H1 (cell line): ENCODE results near the gene RGS3. TPM values are rescaled to one million over a fixed set of nuclear protein-coding genes. Genes with fewer than 3 reads are reported as not detected.

Experiments
- CTCF ChIA-PET: fragments of 300-600 bp; sonication (Branson Sonifier 250); formaldehyde crosslinking; loops from one replicate; lab custom pipeline; 2021; ENCODE audit not compliant: partially characterized antibody; lab: Charles Lee
- POLR2A ChIA-PET: fragments of 300-600 bp; sonication (Branson Sonifier 250); formaldehyde crosslinking; loops from one replicate; lab custom pipeline; 2021; ENCODE audit warnings: inconsistent platforms; ENCODE audit not compliant: partially characterized antibody; lab: Charles Lee
- DNase-seq, 2 experiments: peaks; one replicate each; pipeline versions ENCODE4 v3.0.0 to v3.0.0-alpha.2; 2010 to 2022; ENCODE audit warnings: low spot score in 2 of 2, low read depth in 1 of 2, mixed read lengths in 1 of 2
- FAIRE-seq: peaks from 2 replicates; lab custom pipeline; 2011; peaks lifted over from hg19 to GRCh38; lab: Jason Lieb, UNC
- H2AFZ ChIP-seq: 2 replicates; pipeline ENCODE4 v1.8.1; 2012; ENCODE audit warnings: low read length, inconsistent platforms
- H2AK5ac ChIP-seq: 2 replicates; pipeline ENCODE4 v1.6.1; 2013; ENCODE audit warnings: low read depth, low read length
- H2BK120ac ChIP-seq: replicated peaks from 2 replicates; pipeline ENCODE3; 2013; ENCODE audit warnings: low read depth, low read length, inconsistent platforms
- H2BK12ac ChIP-seq: 2 replicates; pipeline ENCODE4 v1.6.1; 2013; ENCODE audit warnings: low read depth, low read length
- H2BK15ac ChIP-seq: 2 replicates; pipeline ENCODE4 v1.6.1; 2013; ENCODE audit warnings: low read length
- H2BK20ac ChIP-seq: 2 replicates; pipeline ENCODE4 v1.6.1; 2013; ENCODE audit warnings: low read length
- H2BK5ac ChIP-seq: 2 replicates; pipeline ENCODE4 v1.6.1; 2013; ENCODE audit warnings: low read depth, low read length
- H3K14ac ChIP-seq: 2 replicates; pipeline ENCODE4 v1.6.1; 2013; ENCODE audit warnings: inconsistent platforms; ENCODE audit not compliant: insufficient read length
- H3K18ac ChIP-seq: 2 replicates; pipeline ENCODE4 v1.6.1; 2013; ENCODE audit warnings: low read length; ENCODE audit errors: extremely low read depth
- H3K23ac ChIP-seq: 2 replicates; pipeline ENCODE4 v1.6.1; 2013; ENCODE audit warnings: inconsistent platforms; ENCODE audit not compliant: insufficient read length
- H3K23me2 ChIP-seq: 2 replicates; pipeline ENCODE4 v1.6.1; 2013; ENCODE audit warnings: low read depth, low read length
- H3K27ac ChIP-seq: 2 replicates; pipeline ENCODE4 v1.6.1; 2011; ENCODE audit warnings: low read depth, low read length, inconsistent platforms
- H3K27me3 ChIP-seq, 4 experiments: replicated peaks in 1 of 4; 1 replicate in 1 of 4; 2 replicates in 3 of 4; pipeline versions ENCODE4 v1.6.1 to v1.8.1; 2011 to 2013; ENCODE audit warnings: low read length in 3 of 4, mild to moderate bottlenecking in 3 of 4, inconsistent platforms in 2 of 4, mixed read lengths in 2 of 4, moderate library complexity in 1 of 4; ENCODE audit not compliant: control insufficient read depth in 3 of 4, insufficient read depth in 3 of 4; ENCODE audit errors: extremely low read depth in 1 of 4
- H3K36me3 ChIP-seq, 4 experiments: 2 replicates each; pipeline versions ENCODE4 v1.6.1 to v1.8.1; 2011 to 2013; ENCODE audit warnings: mild to moderate bottlenecking in 4 of 4, low read length in 3 of 4, moderate library complexity in 2 of 4, control low read depth in 1 of 4, inconsistent platforms in 1 of 4; ENCODE audit not compliant: insufficient read depth in 4 of 4, control insufficient read depth in 2 of 4
- H3K4ac ChIP-seq: replicated peaks from 2 replicates; pipeline ENCODE3; 2013; ENCODE audit warnings: low read length, low read depth, mixed read lengths, inconsistent platforms; ENCODE audit not compliant: insufficient read length
- H3K4me1 ChIP-seq, 4 experiments: replicated peaks in 1 of 4; 1 replicate in 1 of 4; 2 replicates in 3 of 4; pipeline versions ENCODE4 v1.6.1 to v1.8.1; 2011 to 2013; ENCODE audit warnings: low read length in 3 of 4, inconsistent platforms in 2 of 4, mixed read lengths in 1 of 4; ENCODE audit not compliant: insufficient read depth in 4 of 4, control insufficient read depth in 3 of 4
- H3K4me2 ChIP-seq, 2 experiments: 2 replicates each; pipeline versions ENCODE4 v1.6.1 to v1.8.1; 2011 to 2013; ENCODE audit warnings: low read depth in 2 of 2, low read length in 2 of 2, control low read depth in 1 of 2, inconsistent platforms in 1 of 2, mild to moderate bottlenecking in 1 of 2; ENCODE audit not compliant: insufficient read depth in 1 of 2
- H3K4me3 ChIP-seq, 4 experiments: fragments of 200-600, 300-600 bp in 1 of 4; sonication (generic), shearing (Covaris generic), sonication (Bioruptor Twin) in 1 of 4; 2 replicates each; pipeline versions ENCODE4 v1.5.1 to v1.8.1; 2011 to 2016; ENCODE audit warnings: low read length in 4 of 4, low read depth in 3 of 4, control low read depth in 2 of 4, inconsistent platforms in 2 of 4, mild to moderate bottlenecking in 2 of 4, mixed read lengths in 1 of 4, moderate library complexity in 1 of 4; ENCODE audit not compliant: insufficient read depth in 2 of 4; ENCODE audit errors: extremely low read depth in 1 of 4
- H3K56ac ChIP-seq: replicated peaks from 2 replicates; pipeline ENCODE3; 2013; ENCODE audit warnings: low read depth, mild to moderate bottlenecking, mixed read lengths, low read length, inconsistent platforms; ENCODE audit not compliant: insufficient read length
- H3K79me1 ChIP-seq: 2 replicates; pipeline ENCODE4 v1.6.1; 2013; ENCODE audit warnings: low read depth, low read length, control low read depth
- H3K79me2 ChIP-seq, 2 experiments: 2 replicates each; pipeline versions ENCODE4 v1.6.1 to v1.8.1; 2012 to 2013; ENCODE audit warnings: low read length in 2 of 2, mild to moderate bottlenecking in 2 of 2, inconsistent platforms in 1 of 2; ENCODE audit not compliant: insufficient read depth in 2 of 2, control insufficient read depth in 1 of 2
- H3K9ac ChIP-seq, 4 experiments: replicated peaks in 1 of 4; 1 replicate in 1 of 4; 2 replicates in 3 of 4; pipeline versions ENCODE4 v1.6.1 to v1.8.1; 2011 to 2013; ENCODE audit warnings: low read depth in 3 of 4, low read length in 3 of 4, control low read depth in 2 of 4, mild to moderate bottlenecking in 2 of 4, moderate library complexity in 2 of 4, inconsistent platforms in 1 of 4; ENCODE audit errors: extremely low read depth in 1 of 4
- H3K9me3 ChIP-seq, 2 experiments: 2 replicates each; pipeline versions ENCODE4 v1.6.1 to v1.8.1; 2012 to 2013; ENCODE audit warnings: mild to moderate bottlenecking in 2 of 2, moderate library complexity in 2 of 2, control low read depth in 1 of 2, inconsistent platforms in 1 of 2, low read depth in 1 of 2, low read length in 1 of 2, mixed read lengths in 1 of 2; ENCODE audit not compliant: insufficient read depth in 2 of 2
- H4K20me1 ChIP-seq, 2 experiments: replicated peaks in 1 of 2; 2 replicates each; pipeline versions ENCODE3 to v1.8.1; 2011 to 2013; ENCODE audit warnings: inconsistent platforms in 2 of 2, low read length in 2 of 2, mild to moderate bottlenecking in 1 of 2; ENCODE audit not compliant: insufficient read depth in 2 of 2, control insufficient read depth in 1 of 2
- H4K5ac ChIP-seq: 2 replicates; pipeline ENCODE4 v1.6.1; 2013; ENCODE audit warnings: low read length, low read depth, mixed read lengths, inconsistent platforms; ENCODE audit not compliant: insufficient read length
- H4K8ac ChIP-seq: 2 replicates; pipeline ENCODE4 v1.8.0; 2013; ENCODE audit warnings: mild to moderate bottlenecking, moderate library complexity, low read length, inconsistent platforms; ENCODE audit not compliant: insufficient read depth; ENCODE audit errors: extremely low read depth
- H4K91ac ChIP-seq: replicated peaks from 2 replicates; pipeline ENCODE3; 2013; ENCODE audit warnings: low read length, mixed read lengths, inconsistent platforms; ENCODE audit not compliant: insufficient read length
- ASH2L ChIP-seq: fragments of 200-600, 300-600 bp; sonication (generic); IDR thresholded peaks from one replicate; pipeline ENCODE4 v1.7.1; 2017; ENCODE audit warnings: low read length
- BRCA1 ChIP-seq: IDR thresholded peaks from 2 replicates; pipeline ENCODE4 v1.6.1; 2012; ENCODE audit warnings: low read depth, low read length, improper control_type of control experiment
- CBX8 ChIP-seq: fragments of 300-800, 300-1000 bp; sonication (generic); IDR thresholded peaks from 2 replicates; pipeline ENCODE4 v1.7.1; 2016; ENCODE audit warnings: low read depth, low read length, borderline replicate concordance
- CHD1 ChIP-seq: IDR thresholded peaks from 2 replicates; pipeline ENCODE4 v1.6.1; 2012; ENCODE audit warnings: low read depth, low read length, improper control_type of control experiment
- HDAC6 ChIP-seq: IDR thresholded peaks from one replicate; pipeline ENCODE4 v1.7.1; 2012; ENCODE audit warnings: low read depth, mild to moderate bottlenecking, inconsistent platforms, low read length, moderate library complexity
- JUN ChIP-seq: IDR thresholded peaks from 2 replicates; pipeline ENCODE4 v1.6.1; 2011; ENCODE audit warnings: low read depth, mild to moderate bottlenecking, improper control_type of control experiment, low read length
- POLR2AphosphoS5 ChIP-seq: IDR thresholded peaks from 2 replicates; pipeline ENCODE4 v1.6.1; 2011; ENCODE audit warnings: low read depth, low read length
- RFX5 ChIP-seq: IDR thresholded peaks from 2 replicates; pipeline ENCODE4 v1.6.1; 2011; ENCODE audit warnings: low read depth, low read length, improper control_type of control experiment, borderline replicate concordance
- SIRT6 ChIP-seq: IDR thresholded peaks from one replicate; pipeline ENCODE4 v1.7.1; 2012; ENCODE audit warnings: low read length, inconsistent platforms
- SIX5 ChIP-seq: IDR thresholded peaks from 2 replicates; pipeline ENCODE4 v1.6.1; 2011; ENCODE audit warnings: mild to moderate bottlenecking, low read depth, low read length
- SRF ChIP-seq: IDR thresholded peaks from 2 replicates; pipeline ENCODE4 v1.6.1; 2011; ENCODE audit warnings: mild to moderate bottlenecking, low read depth, low read length, moderate library complexity
- TBP ChIP-seq: IDR thresholded peaks from 2 replicates; pipeline ENCODE4 v1.6.1; 2011; ENCODE audit warnings: low read depth, low read length, improper control_type of control experiment
- TEAD4 ChIP-seq: IDR thresholded peaks from 2 replicates; pipeline ENCODE4 v1.6.1; 2012; ENCODE audit warnings: low read depth, low read length, inconsistent platforms, mixed read lengths
- WGBS, 2 experiments: shearing (Covaris generic) in 1 of 2; methylation state at CpG; one replicate each; pipeline versions ENCODE4 v1.1.6 to v1.1.7; 2013 to 2015; ENCODE audit warnings: low lambda C conversion rate in 2 of 2, mixed read lengths in 2 of 2, inconsistent platforms in 1 of 2, low coverage in 1 of 2, missing lambda C conversion rate in 1 of 2; ENCODE audit not compliant: insufficient replicate concordance in 2 of 2, insufficient coverage in 1 of 2, insufficient read length in 1 of 2; ENCODE audit errors: extremely low coverage in 1 of 2, missing lambda C conversion rate in 1 of 2; 5-methylcytosine and 5-hydroxymethylcytosine counted together
- polyA plus RNA-seq, 7 experiments: library from polyadenylated mRNA; depleted of rRNA in 3 of 7; stranded (reverse) in 5 of 7; unstranded in 2 of 7; fragments of >200 nt in 5 of 7; fragments of 200-250 nt in 2 of 7; gene quantifications; 1 replicate in 5 of 7; 2 replicates in 1 of 7; 4 replicates in 1 of 7; pipeline versions ENCODE4 v1.2.1 to v1.2.3, GENCODE V29; 2011 to 2013; ENCODE audit warnings: missing spikeins in 2 of 7, mixed read lengths in 2 of 7
- total RNA-seq: library from RNA; stranded (reverse); fragmentation: NEBNext Ultra II Directional; extraction: Animal tissue kit (Norgen Biotek cat#: 25700); gene quantifications from 2 replicates; pipeline ENCODE4 v1.2.1, GENCODE V29; 2021
- TF ChIP-seq, protein P1 (sequence below): IDR thresholded peaks from 2 replicates; pipeline ENCODE4 v1.6.1; 2011; ENCODE audit warnings: low read length, improper control_type of control experiment

RGS3 gene
- total and polyA plus RNA-seq, 2 of the 8 experiments (the other 6 are each of a cell fraction or from before 2014, with no cell fraction given): 12.6 to 18.2 TPM

DNA sequence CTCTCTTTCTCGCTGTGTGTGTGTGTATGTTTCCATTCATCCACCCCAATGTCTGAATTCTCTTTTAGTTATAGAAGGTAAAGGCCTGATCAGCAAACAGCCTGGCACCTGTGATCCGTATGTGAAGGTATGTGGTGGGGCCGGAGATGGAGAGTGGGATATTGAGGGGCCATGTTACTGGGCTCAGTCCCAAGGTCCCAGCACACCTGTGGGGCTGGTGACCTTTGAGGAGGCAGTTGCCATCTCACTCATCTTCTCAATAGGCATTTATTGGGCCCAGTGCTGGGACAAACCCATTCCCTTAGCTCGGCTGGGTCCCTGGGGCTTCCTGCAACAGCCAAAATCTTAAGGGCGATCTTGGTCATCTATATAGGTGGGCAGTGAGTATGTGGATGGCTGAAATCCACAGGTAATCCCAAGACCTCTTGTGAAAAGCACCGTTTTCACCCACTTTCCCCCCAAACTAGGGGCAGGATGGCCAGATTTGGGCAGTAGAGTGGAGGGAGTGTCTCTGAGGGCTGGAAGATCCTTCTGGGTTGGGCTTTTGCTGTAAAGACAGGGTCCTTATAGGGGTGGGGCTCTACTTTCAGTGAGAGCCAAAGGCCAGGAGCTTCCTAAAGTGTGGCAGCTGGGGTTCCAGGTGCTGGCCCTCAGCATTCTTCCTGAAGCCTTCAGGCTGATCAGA is 19.6 kb downstream of the RGS3 start:
- H4K20me1 ChIP-seq: no peaks in the 10 kb centered on the region
- peaks cover 0 to 5% (median 2%) of the 10 kb centered on the region in 4 experiments; a peak in 3 of 7 replicates for H3K4me1 ChIP-seq
- no peak overlapping the region for H4K91ac ChIP-seq
- H3K79me1 ChIP-seq: no peaks in the 10 kb centered on the region
- no peak overlapping the region for H3K18ac ChIP-seq
- H2BK12ac ChIP-seq: no peak overlapping the region
- 86% methylated on average over 6 of the region's 6 CpGs; no CpG with 5 or more reads in 1 of the 2 experiments for WGBS, 2 experiments
- no peaks in the 10 kb centered on the region for H3K36me3 ChIP-seq
- POLR2A ChIA-PET: no interaction called here
- no peak overlapping the region for H3K4me3 ChIP-seq
- CTCF ChIA-PET: interaction anchor here (0.8 to 0.9 kb wide), 3 partner anchors 24 to 172 kb away, joined by 3 read pairs; no protein-coding TSS in a partner anchor
- H3K9me3 ChIP-seq: no peaks in the 10 kb centered on the region
- no peak overlapping the region for H2BK120ac ChIP-seq
- no peak overlapping the region for H2BK15ac ChIP-seq
- no peak overlapping the region for H4K5ac ChIP-seq
- H3K27ac ChIP-seq: no peak overlapping the region
- no peaks in the 10 kb centered on the region for H3K79me2 ChIP-seq
- no peak overlapping the region for H2AK5ac ChIP-seq
- no peak for FAIRE-seq
- no peaks in the 10 kb centered on the region for H3K23me2 ChIP-seq
- no peak overlapping the region for H2BK20ac ChIP-seq
- no peak overlapping the region for H3K4ac ChIP-seq
- H3K56ac ChIP-seq: no peak overlapping the region
- no peaks in the 10 kb centered on the region for H3K27me3 ChIP-seq
- no peak overlapping the region for H4K8ac ChIP-seq
- H3K23ac ChIP-seq: no peak overlapping the region
- no peak for DNase-seq
- H3K4me2 ChIP-seq: no peak overlapping the region
- H3K9ac ChIP-seq: no peak overlapping the region
- H2BK5ac ChIP-seq: no peak overlapping the region
- no peak overlapping the region for H3K14ac ChIP-seq
- H2AFZ ChIP-seq: no peak overlapping the region
- TF ChIP-seq ASH2L (no peak), POLR2AphosphoS5 (no peak), RFX5 (no peak), SRF (no peak), CHD1 (no peak), SIX5 (no peak), CBX8 (no peak), BRCA1 (no peak), TEAD4 (no peak), JUN (no peak), TBP (no peak), HDAC6 (no peak), SIRT6 (no peak)
- TF ChIP-seq, protein P1, sequence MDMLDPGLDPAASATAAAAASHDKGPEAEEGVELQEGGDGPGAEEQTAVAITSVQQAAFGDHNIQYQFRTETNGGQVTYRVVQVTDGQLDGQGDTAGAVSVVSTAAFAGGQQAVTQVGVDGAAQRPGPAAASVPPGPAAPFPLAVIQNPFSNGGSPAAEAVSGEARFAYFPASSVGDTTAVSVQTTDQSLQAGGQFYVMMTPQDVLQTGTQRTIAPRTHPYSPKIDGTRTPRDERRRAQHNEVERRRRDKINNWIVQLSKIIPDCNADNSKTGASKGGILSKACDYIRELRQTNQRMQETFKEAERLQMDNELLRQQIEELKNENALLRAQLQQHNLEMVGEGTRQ: no peak
